Measurements from ENCODE around the gene CDKN2A. TPM values are rescaled to one million over a fixed set of nuclear protein-coding genes. Genes with fewer than 3 reads are reported as not detected.

CDKN2A gene
- total RNA-seq, 5 donors from 2014 or later (not counting 1 experiment from before 2014, with no cell fraction given), result 3.6 to 9.3 (median 4.6) TPM

- Histone ChIP-seq H3K9me3 (no peaks in the 10 kb centered on the region), H3K36me3 (ENCODE audit: control insufficient read depth in 2 of 2, extremely low read depth in 1 of 2, insufficient read depth in 1 of 2, low read length in 1 of 2) (no peaks in the 10 kb centered on the region), H3K27me3 (replicated peaks in 1 of 2; ENCODE audit: control insufficient read depth in 2 of 2, extremely low read depth in 1 of 2, insufficient read depth in 2 of 2, low read length in 1 of 2) (peaks cover 5% of the 10 kb centered on the region in 2 experiments), H3K4me3 (ENCODE audit: control insufficient read depth in 1 of 2, extremely low read depth in 1 of 2, low read length in 1 of 2) (no peak overlapping the region), H3K27ac (ENCODE audit: low read length) (no peak overlapping the region), H3K4me1 (ENCODE audit: control insufficient read depth in 1 of 2, extremely low read depth in 1 of 2, insufficient read depth in 2 of 2, low read length in 2 of 2) (no peaks in the 10 kb centered on the region)
- WGBS (ENCODE audit: insufficient coverage), result no CpG with 5 or more reads among the region's 2 CpGs
- peaks cover 36 to 38% of the 10 kb centered on the region in 2 donors for H3K27me3 Mint-ChIP-seq
- H3K9me3 Mint-ChIP-seq, result peaks cover 0 to 4% (median 0%) of the 10 kb centered on the region in 3 donors
- H3K4me1 Mint-ChIP-seq, result no peaks in the 10 kb centered on the region
- no peak overlapping the region for H3K4me3 Mint-ChIP-seq
- ChIA-PET CTCF (interaction anchor here in 1 of 2 donors (0.6 kb wide), 1 partner anchor 57 kb away, joined by 4 read pairs; no protein-coding TSS in a partner anchor), POLR2A (interaction anchor here in 1 of 2 donors (0.6 kb wide), 1 partner anchor 28 kb away, joined by 3 read pairs; no protein-coding TSS in a partner anchor)
- H3K27ac Mint-ChIP-seq, result no peak overlapping the region
- DNase-seq (no peak), ATAC-seq (replicated peaks in 1 of 4) (no peak)
- no peaks in the 10 kb centered on the region for H3K36me3 Mint-ChIP-seq
Measured at GRCh38 chr9:21958833-21959232, 35.4 kb downstream of the CDKN2A start.

GRCh38 chr9:21945606-21946005 lies 48.6 kb downstream of the CDKN2A start:
- POLR2A ChIA-PET, result interaction anchor here (0.5 to 0.6 kb wide), 2 partner anchors 74 to 132 kb away, joined by 3 read pairs; no protein-coding TSS in a partner anchor

DNA sequence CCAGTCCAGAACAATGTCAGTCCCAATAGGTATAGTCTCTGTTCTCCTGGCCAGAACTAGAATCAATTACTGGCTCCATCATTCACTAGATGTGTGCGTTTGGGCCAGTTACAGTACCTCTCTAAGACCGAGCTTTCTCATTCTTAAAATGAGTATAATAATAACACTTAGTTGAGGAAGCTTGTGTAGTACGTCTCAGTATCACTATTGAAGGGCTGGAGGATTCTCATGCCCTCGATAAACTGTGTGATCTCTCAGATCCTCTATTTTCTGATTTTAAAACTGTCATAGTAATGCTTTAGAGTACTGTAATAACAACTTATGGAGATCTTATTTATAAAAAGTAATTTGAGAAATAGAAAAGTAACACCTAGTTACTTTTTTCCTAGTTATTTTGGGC lies 50.7 kb downstream of the CDKN2A start:
- ChIA-PET POLR2A (no interaction called here), CTCF (no interaction called here)
- no CpG with 5 or more reads among the region's 4 CpGs for WGBS (ENCODE audit: insufficient coverage)
- no peak overlapping the region for H3K27ac ChIP-seq (ENCODE audit: low read length)
- no peak for DNase-seq
- Mint-ChIP-seq H3K36me3 (no peaks in the 10 kb centered on the region), H3K27ac (no peak overlapping the region), H3K4me1 (no peaks in the 10 kb centered on the region), H3K9me3 (no peaks in the 10 kb centered on the region), H3K27me3 (peaks cover 22 to 31% of the 10 kb centered on the region in 2 donors), H3K4me3 (no peak overlapping the region)
- H3K4me3 ChIP-seq (ENCODE audit: control insufficient read depth in 1 of 2, extremely low read depth in 1 of 2, low read length in 1 of 2), result no peak overlapping the region
- no peaks in the 10 kb centered on the region for H3K9me3 ChIP-seq
- H3K27me3 ChIP-seq (replicated peaks in 1 of 2; ENCODE audit: control insufficient read depth in 2 of 2, extremely low read depth in 1 of 2, insufficient read depth in 2 of 2, low read length in 1 of 2), result peaks cover 0 to 12% of the 10 kb centered on the region in 2 experiments
- H3K36me3 ChIP-seq (ENCODE audit: control insufficient read depth in 2 of 2, extremely low read depth in 1 of 2, insufficient read depth in 1 of 2, low read length in 1 of 2), result no peaks in the 10 kb centered on the region
- H3K4me1 ChIP-seq (ENCODE audit: control insufficient read depth in 1 of 2, extremely low read depth in 1 of 2, insufficient read depth in 2 of 2, low read length in 2 of 2), result no peaks in the 10 kb centered on the region
- ATAC-seq (replicated peaks in 1 of 4), result no peak

More at GRCh38 chr9:21945606-21946005, 48.6 kb downstream of the CDKN2A start:
- Mint-ChIP-seq H3K4me1 (no peaks in the 10 kb centered on the region), H3K27me3 (peaks cover 22 to 28% of the 10 kb centered on the region in 2 donors), H3K36me3 (no peaks in the 10 kb centered on the region), H3K9me3 (no peaks in the 10 kb centered on the region), H3K4me3 (no peak overlapping the region), H3K27ac (no peak overlapping the region)
- Histone ChIP-seq H3K36me3 (ENCODE audit: control insufficient read depth in 2 of 2, extremely low read depth in 1 of 2, insufficient read depth in 1 of 2, low read length in 1 of 2) (no peaks in the 10 kb centered on the region), H3K4me3 (ENCODE audit: control insufficient read depth in 1 of 2, extremely low read depth in 1 of 2, low read length in 1 of 2) (no peak overlapping the region), H3K27me3 (replicated peaks in 1 of 2; ENCODE audit: control insufficient read depth in 2 of 2, extremely low read depth in 1 of 2, insufficient read depth in 2 of 2, low read length in 1 of 2) (peaks cover 0 to 12% of the 10 kb centered on the region in 2 experiments), H3K27ac (ENCODE audit: low read length) (no peak overlapping the region), H3K9me3 (no peaks in the 10 kb centered on the region), H3K4me1 (ENCODE audit: control insufficient read depth in 1 of 2, extremely low read depth in 1 of 2, insufficient read depth in 2 of 2, low read length in 2 of 2) (no peaks in the 10 kb centered on the region)
- no CpG with 5 or more reads among the region's 2 CpGs for WGBS (ENCODE audit: insufficient coverage)
- DNase-seq, result no peak
- ATAC-seq (replicated peaks in 1 of 4), result no peak
- CTCF ChIA-PET, result no interaction called here

DNA sequence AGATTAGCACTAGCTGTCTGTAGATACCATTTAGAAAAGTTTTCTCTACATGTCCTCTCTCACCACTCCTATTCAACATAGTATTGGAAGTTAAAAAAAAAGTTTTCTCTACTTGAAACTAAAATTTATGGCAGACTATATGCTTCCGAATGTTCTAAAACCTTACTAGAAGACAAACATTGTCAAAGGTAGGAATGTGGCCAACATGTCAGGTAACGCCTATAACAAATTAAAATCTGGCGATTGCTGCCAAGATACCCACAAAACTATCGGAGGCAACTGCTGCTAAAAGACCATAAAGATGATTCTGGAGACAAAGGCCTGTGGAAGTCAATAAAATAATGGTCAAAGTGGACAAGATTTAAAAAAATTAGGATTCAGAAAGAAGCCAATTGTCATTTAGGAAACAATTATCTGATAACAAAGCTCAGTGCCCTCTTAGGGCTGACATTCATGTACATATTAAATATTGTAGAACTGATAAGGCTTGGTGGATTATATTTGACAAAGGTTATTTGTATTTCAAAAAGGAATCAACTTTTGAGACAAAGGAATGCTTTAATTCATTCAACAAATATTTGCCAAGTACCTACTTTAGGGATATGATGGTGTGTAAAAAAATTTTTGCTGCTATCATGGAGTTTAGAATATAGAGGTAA lies 52.7 kb downstream of the CDKN2A start:
- CTCF ChIA-PET, result no interaction called here

DNA sequence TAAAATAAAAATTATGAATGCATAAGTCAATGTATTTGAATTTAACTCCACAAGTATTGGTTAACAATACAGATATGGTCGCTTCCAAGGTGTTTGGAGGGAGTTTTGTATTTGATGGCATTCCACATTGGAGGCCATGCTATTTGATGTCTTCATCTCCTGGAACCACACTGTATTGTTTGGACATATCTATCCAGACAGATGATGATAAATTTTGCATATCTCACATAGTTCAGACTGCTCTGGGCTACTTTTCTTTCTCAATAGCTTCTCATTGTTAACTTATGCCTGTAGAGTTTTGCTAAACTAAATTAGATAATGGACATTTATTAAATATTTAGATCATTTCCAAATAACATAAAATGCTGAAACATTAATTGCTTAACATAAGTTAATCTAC lies 58.0 kb downstream of the CDKN2A start:
- ChIA-PET POLR2A (no interaction called here), CTCF (no interaction called here)
- H3K4me3 ChIP-seq (ENCODE audit: control insufficient read depth in 1 of 2, extremely low read depth in 1 of 2, low read length in 1 of 2), result no peak overlapping the region
- H3K4me1 ChIP-seq (ENCODE audit: control insufficient read depth in 1 of 2, extremely low read depth in 1 of 2, insufficient read depth in 2 of 2, low read length in 2 of 2), result no peaks in the 10 kb centered on the region
- H3K4me3 Mint-ChIP-seq, result no peak overlapping the region
- DNase-seq (no peak), ATAC-seq (replicated peaks in 1 of 4) (no peak)
- H3K36me3 Mint-ChIP-seq, result peaks cover 20% of the 10 kb centered on the region
- no peaks in the 10 kb centered on the region for H3K9me3 ChIP-seq
- no CpG with 5 or more reads among the region's 1 CpG for WGBS (ENCODE audit: insufficient coverage)
- H3K27ac Mint-ChIP-seq, result no peak overlapping the region
- H3K27me3 Mint-ChIP-seq, result peaks cover 0 to 4% of the 10 kb centered on the region in 2 donors
- H3K9me3 Mint-ChIP-seq, result no peaks in the 10 kb centered on the region
- H3K4me1 Mint-ChIP-seq, result no peaks in the 10 kb centered on the region
- no peak overlapping the region for H3K27ac ChIP-seq (ENCODE audit: low read length)
- H3K36me3 ChIP-seq (ENCODE audit: control insufficient read depth in 2 of 2, extremely low read depth in 1 of 2, insufficient read depth in 1 of 2, low read length in 1 of 2), result no peaks in the 10 kb centered on the region
- no peaks in the 10 kb centered on the region for H3K27me3 ChIP-seq (replicated peaks in 1 of 2; ENCODE audit: control insufficient read depth in 2 of 2, extremely low read depth in 1 of 2, insufficient read depth in 2 of 2, low read length in 1 of 2)

More for the DNA sequence above, 52.7 kb downstream of the CDKN2A start:
- Histone ChIP-seq H3K27me3 (replicated peaks in 1 of 2; ENCODE audit: control insufficient read depth in 2 of 2, extremely low read depth in 1 of 2, insufficient read depth in 2 of 2, low read length in 1 of 2) (peaks cover 0 to 12% of the 10 kb centered on the region in 2 experiments), H3K4me3 (ENCODE audit: control insufficient read depth in 1 of 2, extremely low read depth in 1 of 2, low read length in 1 of 2) (no peak overlapping the region), H3K9me3 (no peaks in the 10 kb centered on the region), H3K27ac (ENCODE audit: low read length) (no peak overlapping the region), H3K36me3 (ENCODE audit: control insufficient read depth in 2 of 2, extremely low read depth in 1 of 2, insufficient read depth in 1 of 2, low read length in 1 of 2) (no peaks in the 10 kb centered on the region), H3K4me1 (ENCODE audit: control insufficient read depth in 1 of 2, extremely low read depth in 1 of 2, insufficient read depth in 2 of 2, low read length in 2 of 2) (no peaks in the 10 kb centered on the region)
- no peak overlapping the region for H3K27ac Mint-ChIP-seq
- no peak overlapping the region for H3K4me3 Mint-ChIP-seq
- peaks cover 19 to 31% of the 10 kb centered on the region in 2 donors for H3K27me3 Mint-ChIP-seq
- no peaks in the 10 kb centered on the region for H3K9me3 Mint-ChIP-seq
- WGBS (ENCODE audit: insufficient coverage), result no CpG with 5 or more reads among the region's 4 CpGs
- ATAC-seq (replicated peaks in 1 of 4) (no peak), DNase-seq (no peak)
- no peaks in the 10 kb centered on the region for H3K36me3 Mint-ChIP-seq
- no peaks in the 10 kb centered on the region for H3K4me1 Mint-ChIP-seq
- POLR2A ChIA-PET, result no interaction called here

DNA sequence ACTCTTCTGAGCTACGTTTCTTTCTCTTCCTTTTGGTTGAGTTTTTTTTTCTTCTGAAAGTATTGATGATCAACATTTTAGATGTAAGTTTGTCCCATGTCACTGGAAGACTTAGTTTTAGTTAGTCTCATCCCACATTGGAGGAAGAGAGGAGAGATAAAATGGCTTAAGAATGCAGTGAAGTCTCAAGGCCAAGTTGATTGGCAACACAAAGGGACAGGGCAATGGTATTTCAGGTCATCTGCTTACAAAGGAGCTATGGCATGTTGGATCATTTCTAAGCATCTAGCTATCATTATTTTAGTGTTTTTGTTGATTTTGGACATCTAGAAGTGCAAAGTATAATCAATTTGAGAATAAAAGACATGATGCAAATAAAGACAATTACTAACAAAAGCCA lies 58.6 kb downstream of the CDKN2A start:
- Mint-ChIP-seq H3K9me3 (no peaks in the 10 kb centered on the region), H3K36me3 (peaks cover 25% of the 10 kb centered on the region), H3K4me1 (no peaks in the 10 kb centered on the region), H3K27ac (no peak overlapping the region), H3K4me3 (no peak overlapping the region), H3K27me3 (peaks cover 0 to 4% of the 10 kb centered on the region in 2 donors)
- Histone ChIP-seq H3K27me3 (replicated peaks in 1 of 2; ENCODE audit: control insufficient read depth in 2 of 2, extremely low read depth in 1 of 2, insufficient read depth in 2 of 2, low read length in 1 of 2) (no peaks in the 10 kb centered on the region), H3K36me3 (ENCODE audit: control insufficient read depth in 2 of 2, extremely low read depth in 1 of 2, insufficient read depth in 1 of 2, low read length in 1 of 2) (no peaks in the 10 kb centered on the region), H3K4me1 (ENCODE audit: control insufficient read depth in 1 of 2, extremely low read depth in 1 of 2, insufficient read depth in 2 of 2, low read length in 2 of 2) (no peaks in the 10 kb centered on the region), H3K27ac (ENCODE audit: low read length) (no peak overlapping the region), H3K4me3 (ENCODE audit: control insufficient read depth in 1 of 2, extremely low read depth in 1 of 2, low read length in 1 of 2) (no peak overlapping the region), H3K9me3 (no peaks in the 10 kb centered on the region)
- ChIA-PET CTCF (no interaction called here), POLR2A (no interaction called here)
- ATAC-seq (replicated peaks in 1 of 4) (no peak), DNase-seq (no peak)
- WGBS (ENCODE audit: insufficient coverage), result no CpG with 5 or more reads among the region's 1 CpG

Data from T-cell (primary cell).